OCI-LY7 (cell line): Measurements from ENCODE around the gene TMCC1. TPM values are rescaled to one million over a fixed set of nuclear protein-coding genes. Genes with fewer than 3 reads are reported as not detected.

Experiments
- BruUV-seq: library from RNA; stranded (reverse); fragments of 400-500 nt; replicated peaks from 2 replicates; lab custom pipeline; 2021; lab: Mats Ljungman, UMichigan
- CTCF ChIA-PET: fragments of 300-600 bp; sonication (Branson Sonifier 250); formaldehyde crosslinking; loops from one replicate; lab custom pipeline; 2022; ENCODE audit warnings: antibody characterized with exemption; ENCODE audit not compliant: unreplicated experiment; lab: Charles Lee
- POLR2A ChIA-PET: fragments of 300-600 bp; sonication (Branson Sonifier 250); formaldehyde crosslinking; loops from one replicate; lab custom pipeline; 2022; ENCODE audit warnings: antibody characterized with exemption; lab: Charles Lee
- DNase-seq: peaks from one replicate; pipeline ENCODE4 v3.0.0-alpha.2; 2015; ENCODE audit warnings: low spot score
- H2AFZ ChIP-seq: fragments of 200-600 bp; sonication (generic), shearing (Covaris generic); 2 replicates; pipeline ENCODE4 v1.6.1; 2014; ENCODE audit warnings: mild to moderate bottlenecking, antibody characterized with exemption, low read length, moderate library complexity
- H3K27ac ChIP-seq: fragments of 200-600 bp; sonication (generic); 2 replicates; pipeline ENCODE4 v1.5.1; 2014; ENCODE audit warnings: mixed run types, low read depth, mild to moderate bottlenecking, moderate library complexity, low read length, inconsistent platforms; ENCODE audit not compliant: poor library complexity, severe bottlenecking
- H3K36me3 ChIP-seq: fragments of 200-600 bp; sonication (generic); 2 replicates; pipeline ENCODE4 v1.6.1; 2014; ENCODE audit warnings: mild to moderate bottlenecking, antibody characterized with exemption, low read length, moderate library complexity, mixed read lengths; ENCODE audit not compliant: insufficient read depth
- H3K4me1 ChIP-seq: fragments of 200-600 bp; sonication (generic); 2 replicates; pipeline ENCODE4 v1.5.1; 2014; ENCODE audit warnings: mild to moderate bottlenecking, low read length; ENCODE audit not compliant: insufficient read depth, poor library complexity, severe bottlenecking
- H3K4me2 ChIP-seq: fragments of 200-600 bp; sonication (generic); 2 replicates; pipeline ENCODE4 v1.6.1; 2014; ENCODE audit warnings: mild to moderate bottlenecking, low read length
- H3K4me3 ChIP-seq: fragments of 200-600 bp; sonication (generic); 2 replicates; pipeline ENCODE4 v1.5.1; 2014; ENCODE audit warnings: mild to moderate bottlenecking, low read depth, low read length; ENCODE audit not compliant: poor library complexity, severe bottlenecking
- H3K79me2 ChIP-seq: fragments of 200-600 bp; sonication (generic); 2 replicates; pipeline ENCODE4 v1.6.1; 2016; ENCODE audit warnings: low read depth, mild to moderate bottlenecking, low read length, moderate library complexity, mixed read lengths; ENCODE audit not compliant: insufficient read depth
- H3K9me2 ChIP-seq: fragments of 200-600 bp; sonication (generic); 2 replicates; pipeline ENCODE4 v1.6.1; 2016; ENCODE audit warnings: mild to moderate bottlenecking, low read length, mixed read lengths; ENCODE audit not compliant: insufficient read depth
- H3K9me3 ChIP-seq: fragments of 200-600 bp; sonication (generic); 2 replicates; pipeline ENCODE4 v1.6.1; 2014; ENCODE audit warnings: mild to moderate bottlenecking, mixed run types, low read length, mixed read lengths
- H4K20me1 ChIP-seq: fragments of 200-600 bp; sonication (generic); 2 replicates; pipeline ENCODE4 v1.6.1; 2014; ENCODE audit warnings: mild to moderate bottlenecking, antibody characterized with exemption, low read length, moderate library complexity, mixed read lengths; ENCODE audit not compliant: insufficient read depth
- CTCF ChIP-seq: fragments of 200-600 bp; sonication (generic); conservative IDR thresholded peaks from 2 replicates; pipeline ENCODE4 v1.5.1; 2014; ENCODE audit warnings: mild to moderate bottlenecking, antibody characterized with exemption, low read length, moderate library complexity, mixed read lengths
- EZH2phosphoT487 ChIP-seq: fragments of 200-600 bp; sonication (generic); IDR thresholded peaks from 2 replicates; pipeline ENCODE4 v1.6.1; 2018; ENCODE audit warnings: low read depth, borderline replicate concordance, mild to moderate bottlenecking, mixed run types, antibody characterized with exemption, low read length, moderate library complexity, mixed read lengths
- intact Hi-C: fragments of 100-400 bp; cut with micrococcal nuclease; formaldehyde crosslinking; loops from one replicate; pipeline ENCODE4 v1.10.0; 2022; ENCODE audit not compliant: unreplicated experiment
- total RNA-seq, 2 experiments: library from RNA; depleted of rRNA in 1 of 2; stranded (reverse); fragments of >200 nt in 1 of 2; shearing (Covaris generic) in 1 of 2; gene quantifications; 2 replicates each; pipeline ENCODE4 v1.2.3, GENCODE V29; 2014 to 2022

Gene TMCC1
- total RNA-seq, 2 experiments from 2014 or later, result 31.7 to 38.8 TPM

GRCh38 chr3:129736070-129736469 is 157.4 kb downstream of the TMCC1 start:
- TF ChIP-seq EZH2phosphoT487 (no peak), CTCF (no peak)
- POLR2A ChIA-PET, result no interaction called here
- CTCF ChIA-PET, result no interaction called here
- peaks cover 6% of the 10 kb centered on the region for H3K4me1 ChIP-seq
- no peak overlapping the region for H3K4me3 ChIP-seq
- DNase-seq, result no peak
- no peaks in the 10 kb centered on the region for H3K79me2 ChIP-seq
- no peak overlapping the region for H3K27ac ChIP-seq
- H3K36me3 ChIP-seq, result 0 out of 2 replicates have a peak, but pooled peaks cover 4% of the 10 kb centered on the region
- peaks cover 10% of the 10 kb centered on the region; the same call in 1 of the 2 replicates for H4K20me1 ChIP-seq
- H3K9me2 ChIP-seq, result no peaks in the 10 kb centered on the region
- intact Hi-C loops, result no loop called here
- H2AFZ ChIP-seq, result no peak overlapping the region
- H3K9me3 ChIP-seq, result no peaks in the 10 kb centered on the region
- no TSS peak for BruUV-seq
- no peak overlapping the region for H3K4me2 ChIP-seq

- Histone ChIP-seq H4K20me1 (peaks cover 6% of the 10 kb centered on the region; the same call in 1 of the 2 replicates), H3K27ac (no peak overlapping the region), H3K4me2 (no peak overlapping the region), H3K79me2 (no peaks in the 10 kb centered on the region), H3K9me3 (no peaks in the 10 kb centered on the region), H3K36me3 (0 out of 2 replicates have a peak, but pooled peaks cover 4% of the 10 kb centered on the region), H3K9me2 (no peaks in the 10 kb centered on the region), H3K4me3 (no peak overlapping the region), H3K4me1 (peaks cover 6% of the 10 kb centered on the region), H2AFZ (no peak overlapping the region)
- ChIA-PET CTCF (no interaction called here), POLR2A (interaction anchor here (0.6 to 1.4 kb wide), 3 partner anchors 15 to 178 kb away, joined by 3 to 4 read pairs (median 4); no protein-coding TSS in a partner anchor)
- BruUV-seq, result no TSS peak
- no peak for TF ChIP-seq EZH2phosphoT487
- TF ChIP-seq CTCF, result no peak
- DNase-seq, result no peak
- intact Hi-C loops, result no loop called here
Observed at GRCh38 chr3:129735638-129736037, 157.9 kb downstream of the TMCC1 start.

GRCh38 chr3:129734449-129734848 is 159.1 kb downstream of the TMCC1 start:
- Histone ChIP-seq H3K79me2 (no peaks in the 10 kb centered on the region), H3K4me2 (no peak overlapping the region), H3K9me2 (no peaks in the 10 kb centered on the region), H3K4me3 (no peak overlapping the region), H4K20me1 (no peaks in the 10 kb centered on the region; the same call in 1 of the 2 replicates), H3K27ac (no peak overlapping the region), H2AFZ (no peak overlapping the region), H3K4me1 (peaks cover 6% of the 10 kb centered on the region), H3K9me3 (no peaks in the 10 kb centered on the region), H3K36me3 (0 out of 2 replicates have a peak, but pooled peaks cover 4% of the 10 kb centered on the region)
- BruUV-seq, result no TSS peak
- intact Hi-C loops, result no loop called here
- CTCF ChIA-PET, result no interaction called here
- TF ChIP-seq CTCF, result no peak
- no peak for TF ChIP-seq EZH2phosphoT487
- no peak for DNase-seq
- POLR2A ChIA-PET, result interaction anchor here (1.4 kb wide), 2 partner anchors 13 to 179 kb away, joined by 3 to 4 read pairs; no protein-coding TSS in a partner anchor
